ENCODE measurements around the gene DAB2. TPM values are rescaled to one million over a fixed set of nuclear protein-coding genes. Genes with fewer than 3 reads are reported as not detected.
"Not testable (repeated sequence)": the region's sequence is repeated elsewhere in the genome, so short reads cannot be mapped to it uniquely, and the experiment has no call there.

Gene DAB2
- total RNA-seq, 2 experiments from 2014 or later = not detected

- no peak overlapping the region for H3K4me3 Mint-ChIP-seq
- DNase-seq (no peak), ATAC-seq (no peak)
- CTCF ChIA-PET = interaction anchor here (1.0 kb wide), 1 partner anchor 19 kb away, joined by 3 read pairs; no protein-coding TSS in a partner anchor
- peaks cover 18% of the 10 kb centered on the region for H3K27me3 Mint-ChIP-seq
- no peaks in the 10 kb centered on the region for H3K9me3 Mint-ChIP-seq (ENCODE audit: low read depth)
- no peak overlapping the region for H3K27ac Mint-ChIP-seq
- H3K4me1 Mint-ChIP-seq = no peaks in the 10 kb centered on the region
- H3K36me3 Mint-ChIP-seq = no peaks in the 10 kb centered on the region
Observed at GRCh38 chr5:39405083-39405843, 19.5 kb downstream of the DAB2 start.

GRCh38 chr5:39403761-39404160 is 21.0 kb downstream of the DAB2 start:
- H3K27ac Mint-ChIP-seq; H3K27me3 Mint-ChIP-seq; H3K9me3 Mint-ChIP-seq (ENCODE audit: low read depth); CTCF ChIA-PET; DNase-seq; H3K4me1 Mint-ChIP-seq; H3K4me3 Mint-ChIP-seq; H3K36me3 Mint-ChIP-seq; ATAC-seq: not testable (repeated sequence)

- H3K4me3 Mint-ChIP-seq; DNase-seq; H3K27me3 Mint-ChIP-seq; ATAC-seq; H3K36me3 Mint-ChIP-seq; CTCF ChIA-PET; H3K4me1 Mint-ChIP-seq; H3K9me3 Mint-ChIP-seq (ENCODE audit: low read depth); H3K27ac Mint-ChIP-seq: not testable (repeated sequence)
Observed at GRCh38 chr5:39402140-39402539, 22.6 kb downstream of the DAB2 start.

- Mint-ChIP-seq H3K4me1 (peaks cover 2% of the 10 kb centered on the region), H3K9me3 (ENCODE audit: low read depth) (no peaks in the 10 kb centered on the region), H3K27ac (no peak overlapping the region), H3K4me3 (no peak overlapping the region), H3K27me3 (peaks cover 1% of the 10 kb centered on the region), H3K36me3 (no peaks in the 10 kb centered on the region)
- DNase-seq = no peak
- CTCF ChIA-PET = interaction anchor here (0.7 kb wide), 1 partner anchor 173 kb away, joined by 3 read pairs; no protein-coding TSS in a partner anchor
- ATAC-seq = no peak
Observed at GRCh38 chr5:39400713-39401578, 23.8 kb downstream of the DAB2 start.

GRCh38 chr5:39399135-39400036 is 25.4 kb downstream of the DAB2 start:
- no peak overlapping the region for H3K27ac Mint-ChIP-seq
- DNase-seq = no peak
- H3K4me3 Mint-ChIP-seq = no peak overlapping the region
- no peaks in the 10 kb centered on the region for H3K9me3 Mint-ChIP-seq (ENCODE audit: low read depth)
- no peaks in the 10 kb centered on the region for H3K36me3 Mint-ChIP-seq
- CTCF ChIA-PET = interaction anchor here (1.0 kb wide), 1 partner anchor 23 kb away, joined by 3 read pairs; no protein-coding TSS in a partner anchor
- H3K27me3 Mint-ChIP-seq = no peaks in the 10 kb centered on the region
- H3K4me1 Mint-ChIP-seq = peaks cover 2% of the 10 kb centered on the region
- ATAC-seq = no peak

- ATAC-seq (no peak), DNase-seq (no peak)
- H3K36me3 Mint-ChIP-seq = no peaks in the 10 kb centered on the region
- peaks cover 3% of the 10 kb centered on the region for H3K27me3 Mint-ChIP-seq
- H3K4me1 Mint-ChIP-seq = peaks cover 2% of the 10 kb centered on the region
- CTCF ChIA-PET = no interaction called here
- no peaks in the 10 kb centered on the region for H3K9me3 Mint-ChIP-seq (ENCODE audit: low read depth)
- no peak overlapping the region for H3K27ac Mint-ChIP-seq
- no peak overlapping the region for H3K4me3 Mint-ChIP-seq
Observed at GRCh38 chr5:39396843-39397242, 27.9 kb downstream of the DAB2 start.

GRCh38 chr5:39395521-39395920 is 29.3 kb downstream of the DAB2 start:
- Mint-ChIP-seq H3K27ac (no peak overlapping the region), H3K4me1 (peaks cover 2% of the 10 kb centered on the region), H3K27me3 (peaks cover 8% of the 10 kb centered on the region), H3K4me3 (no peak overlapping the region), H3K36me3 (no peaks in the 10 kb centered on the region), H3K9me3 (ENCODE audit: low read depth) (no peaks in the 10 kb centered on the region)
- ATAC-seq = no peak
- CTCF ChIA-PET = interaction anchor here (1.0 kb wide), 1 partner anchor 19 kb away, joined by 3 read pairs; no protein-coding TSS in a partner anchor
- DNase-seq = no peak

GRCh38 chr5:39394946-39395345 is 29.8 kb downstream of the DAB2 start:
- peaks cover 2% of the 10 kb centered on the region for H3K4me1 Mint-ChIP-seq
- H3K36me3 Mint-ChIP-seq = no peaks in the 10 kb centered on the region
- no peaks in the 10 kb centered on the region for H3K9me3 Mint-ChIP-seq (ENCODE audit: low read depth)
- DNase-seq (no peak), ATAC-seq (no peak)
- H3K4me3 Mint-ChIP-seq = no peak overlapping the region
- H3K27me3 Mint-ChIP-seq = peaks cover 8% of the 10 kb centered on the region
- H3K27ac Mint-ChIP-seq = no peak overlapping the region
- CTCF ChIA-PET = no interaction called here

- CTCF ChIA-PET = no interaction called here
- no peak for ATAC-seq
- DNase-seq = no peak
- no peaks in the 10 kb centered on the region for H3K36me3 Mint-ChIP-seq
- H3K27ac Mint-ChIP-seq = no peak overlapping the region
- no peaks in the 10 kb centered on the region for H3K4me1 Mint-ChIP-seq
- H3K27me3 Mint-ChIP-seq = peaks cover 9% of the 10 kb centered on the region
- H3K4me3 Mint-ChIP-seq = no peak overlapping the region
- H3K9me3 Mint-ChIP-seq (ENCODE audit: low read depth) = no peaks in the 10 kb centered on the region
Observed at GRCh38 chr5:39390945-39391344, 33.8 kb downstream of the DAB2 start.

GRCh38 chr5:39387293-39387692 is 37.5 kb downstream of the DAB2 start:
- Mint-ChIP-seq H3K4me3 (no peak overlapping the region), H3K36me3 (no peaks in the 10 kb centered on the region)
- CTCF ChIA-PET = interaction anchor here (1.7 kb wide), 1 partner anchor 11 kb away, joined by 8 read pairs; no protein-coding TSS in a partner anchor

GRCh38 chr5:39384271-39384670 is 40.5 kb downstream of the DAB2 start:
- peaks cover 3% of the 10 kb centered on the region for H3K27me3 Mint-ChIP-seq
- no peaks in the 10 kb centered on the region for H3K9me3 Mint-ChIP-seq (ENCODE audit: low read depth)
- no peaks in the 10 kb centered on the region for H3K36me3 Mint-ChIP-seq
- CTCF ChIA-PET = interaction anchor here (1.8 kb wide), 1 partner anchor 8 kb away, joined by 8 read pairs; no protein-coding TSS in a partner anchor
- no peak for ATAC-seq
- H3K4me1 Mint-ChIP-seq = no peaks in the 10 kb centered on the region
- DNase-seq = no peak
- no peak overlapping the region for H3K4me3 Mint-ChIP-seq
- no peak overlapping the region for H3K27ac Mint-ChIP-seq

More at GRCh38 chr5:39387293-39387692, 37.5 kb downstream of the DAB2 start:
- DNase-seq = no peak
- H3K4me1 Mint-ChIP-seq = no peaks in the 10 kb centered on the region
- no peaks in the 10 kb centered on the region for H3K9me3 Mint-ChIP-seq (ENCODE audit: low read depth)
- no peak for ATAC-seq
- no peak overlapping the region for H3K27ac Mint-ChIP-seq
- peaks cover 8% of the 10 kb centered on the region for H3K27me3 Mint-ChIP-seq

- H3K9me3 Mint-ChIP-seq (ENCODE audit: low read depth) = no peaks in the 10 kb centered on the region
- H3K4me3 Mint-ChIP-seq = no peak overlapping the region
- ATAC-seq (no peak), DNase-seq (no peak)
- H3K27ac Mint-ChIP-seq = no peak overlapping the region
- CTCF ChIA-PET = interaction anchor here (5.9 kb wide), 1 partner anchor 166 kb away, joined by 64 read pairs; no protein-coding TSS in a partner anchor
- peaks cover 13% of the 10 kb centered on the region for H3K27me3 Mint-ChIP-seq
- H3K36me3 Mint-ChIP-seq = no peaks in the 10 kb centered on the region
- no peaks in the 10 kb centered on the region for H3K4me1 Mint-ChIP-seq
Observed at GRCh38 chr5:39381376-39381775, 43.4 kb downstream of the DAB2 start.

GRCh38 chr5:39379693-39380092 is 45.1 kb downstream of the DAB2 start:
- DNase-seq (no peak), ATAC-seq (no peak)
- Mint-ChIP-seq H3K9me3 (ENCODE audit: low read depth) (no peaks in the 10 kb centered on the region), H3K36me3 (no peaks in the 10 kb centered on the region), H3K4me1 (no peaks in the 10 kb centered on the region), H3K27me3 (peaks cover 18% of the 10 kb centered on the region), H3K27ac (no peak overlapping the region), H3K4me3 (no peak overlapping the region)
- CTCF ChIA-PET = interaction anchor here (0.9 to 5.9 kb wide), 2 partner anchors 168 to 191 kb away, joined by 3 to 64 read pairs; no protein-coding TSS in a partner anchor
